ENCODE data around the gene PLXNA2. TPM values are rescaled to one million over a fixed set of nuclear protein-coding genes. Genes with fewer than 3 reads are reported as not detected.

PLXNA2 gene
- total and polyA plus RNA-seq, 2 donors (not counting 1 experiment from before 2014, with no cell fraction given): 0.31 to 1.2 TPM

DNA sequence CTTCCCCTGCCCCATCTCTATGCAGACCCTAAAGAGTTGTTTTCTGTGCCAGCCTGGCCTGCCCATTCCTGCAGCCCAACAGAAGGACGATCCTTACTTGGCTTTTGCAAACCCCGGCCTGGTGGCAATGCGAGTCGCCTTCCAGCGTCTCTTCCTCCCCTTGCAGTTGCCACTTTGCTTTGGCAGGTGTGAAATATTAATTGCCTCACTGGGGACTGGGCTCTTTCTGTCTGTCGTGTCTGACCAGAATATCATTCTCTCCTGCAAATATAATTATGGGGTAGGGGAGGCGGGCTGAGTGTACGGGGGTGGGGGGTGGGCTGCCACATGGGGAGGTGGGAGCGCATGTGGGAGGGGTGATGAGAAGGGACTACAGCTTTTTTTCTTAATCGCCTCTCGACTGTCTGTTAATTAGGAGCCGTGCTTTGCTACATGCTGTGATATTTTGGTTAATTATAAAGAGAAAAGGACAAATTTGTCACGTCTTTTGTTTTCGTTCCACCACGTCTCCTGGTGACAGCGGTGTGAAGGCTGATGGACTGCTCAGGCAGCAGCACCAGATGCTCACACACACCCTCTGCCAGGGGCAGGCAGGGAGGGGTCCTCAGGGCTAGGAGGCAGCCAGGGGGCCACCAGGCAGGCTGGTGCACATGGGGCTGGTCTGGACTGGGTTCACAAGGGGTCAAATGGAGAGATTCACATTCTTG lies 253.2 kb downstream of the PLXNA2 start:
- Histone ChIP-seq H3K27ac (ENCODE audit: low read length in 2 of 2) (no peak overlapping the region), H2AFZ (ENCODE audit: insufficient read depth, low read depth, low read length, poor library complexity, severe bottlenecking) (no peak overlapping the region), H3K4me3 (ENCODE audit: control extremely low read depth in 1 of 5, extremely low read depth in 1 of 5, insufficient read depth in 1 of 5, low read depth in 2 of 5, low read length in 4 of 5) (no peak overlapping the region), H3K9ac (ENCODE audit: low read length) (no peak overlapping the region), H3K79me2 (ENCODE audit: control insufficient read depth, insufficient read depth, low read length) (no peaks in the 10 kb centered on the region), H4K20me1 (ENCODE audit: control insufficient read depth, insufficient read depth, low read length, poor library complexity, severe bottlenecking) (no peaks in the 10 kb centered on the region), H3K36me3 (replicated peaks in 1 of 2; ENCODE audit: control extremely low read depth in 1 of 2, control insufficient read depth in 1 of 2, extremely low read depth in 1 of 2, insufficient read depth in 2 of 2, low read length in 1 of 2) (no peaks in the 10 kb centered on the region), H3K9me3 (ENCODE audit: control extremely low read depth in 1 of 3, control insufficient read depth in 2 of 3, insufficient read depth in 1 of 3, low read length in 2 of 3) (no peaks in the 10 kb centered on the region), H3K27me3 (replicated peaks in 1 of 4; ENCODE audit: control extremely low read depth in 1 of 4, control insufficient read depth in 3 of 4, insufficient read depth in 4 of 4, low read length in 3 of 4) (no peaks in the 10 kb centered on the region), H3K4me1 (ENCODE audit: control insufficient read depth in 2 of 2, insufficient read depth in 2 of 2, low read length in 2 of 2) (no peaks in the 10 kb centered on the region), H3K4me2 (replicated peaks; ENCODE audit: low read depth, low read length, poor library complexity, severe bottlenecking) (no peak overlapping the region)
- 88% methylated on average over 12 of the region's 16 CpGs for WGBS (ENCODE audit: insufficient coverage)
- TF ChIP-seq CTCF (IDR thresholded peaks at IDR 0.05): no peak
- TF ChIP-seq EZH2 (IDR thresholded peaks at IDR 0.05; ENCODE audit: borderline replicate concordance, insufficient read depth, low read depth, low read length, poor library complexity, severe bottlenecking): no peak
- Mint-ChIP-seq H3K27me3 (peaks cover 25% of the 10 kb centered on the region), H3K4me1 (no peaks in the 10 kb centered on the region), H3K4me3 (no peak overlapping the region), H3K27ac (no peak overlapping the region), H3K9me3 (ENCODE audit: insufficient read depth) (no peaks in the 10 kb centered on the region)
- DNase-seq: no peak
- CTCF ChIA-PET: no interaction called here
- ATAC-seq (ENCODE audit: low read depth): no peak
- intact Hi-C loops (cut with micrococcal nuclease): no loop called here
- POLR2A ChIA-PET: no interaction called here

DNA sequence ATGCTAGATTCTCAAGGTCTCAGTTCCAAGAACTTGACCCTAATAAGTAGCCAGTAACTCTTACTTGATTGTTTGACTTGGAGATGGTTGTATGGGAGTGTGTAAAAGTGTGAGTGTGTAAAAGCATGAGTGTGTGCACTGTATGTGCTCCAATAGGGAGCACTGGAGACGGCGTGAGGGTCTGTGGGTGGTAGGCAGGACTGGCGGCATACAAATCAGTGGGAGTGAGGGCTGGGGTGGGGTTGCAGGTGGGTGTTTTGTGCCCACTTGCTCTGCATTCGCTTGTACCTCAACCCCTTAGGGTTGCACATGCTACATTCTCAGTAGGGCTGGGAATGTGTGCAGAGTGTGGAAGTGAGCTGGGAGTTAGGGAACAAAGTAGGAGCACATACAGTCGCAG lies 253.7 kb downstream of the PLXNA2 start:
- H3K27ac ChIP-seq (ENCODE audit: low read length in 2 of 2): no peak overlapping the region
- H3K79me2 ChIP-seq (ENCODE audit: control insufficient read depth, insufficient read depth, low read length): no peaks in the 10 kb centered on the region
- TF ChIP-seq EZH2 (IDR thresholded peaks at IDR 0.05; ENCODE audit: borderline replicate concordance, insufficient read depth, low read depth, low read length, poor library complexity, severe bottlenecking) (no peak), CTCF (IDR thresholded peaks at IDR 0.05) (no peak)
- no peaks in the 10 kb centered on the region for H3K4me1 Mint-ChIP-seq
- H2AFZ ChIP-seq (ENCODE audit: insufficient read depth, low read depth, low read length, poor library complexity, severe bottlenecking): no peak overlapping the region
- H3K4me2 ChIP-seq (replicated peaks; ENCODE audit: low read depth, low read length, poor library complexity, severe bottlenecking): no peak overlapping the region
- ChIA-PET CTCF (interaction anchor here (1.1 kb wide), 1 partner anchor 9 kb away, joined by 3 read pairs; no protein-coding TSS in a partner anchor), POLR2A (no interaction called here)
- H3K27me3 Mint-ChIP-seq: peaks cover 25% of the 10 kb centered on the region
- no peak overlapping the region for H3K4me3 Mint-ChIP-seq
- ATAC-seq (ENCODE audit: low read depth): no peak
- WGBS (ENCODE audit: insufficient coverage): 91% methylated on average over 4 of the region's 5 CpGs
- no peak overlapping the region for H3K27ac Mint-ChIP-seq
- no peaks in the 10 kb centered on the region for H3K9me3 ChIP-seq (ENCODE audit: control extremely low read depth in 1 of 3, control insufficient read depth in 2 of 3, insufficient read depth in 1 of 3, low read length in 2 of 3)
- H3K9ac ChIP-seq (ENCODE audit: low read length): no peak overlapping the region
- H3K36me3 ChIP-seq (replicated peaks in 1 of 2; ENCODE audit: control extremely low read depth in 1 of 2, control insufficient read depth in 1 of 2, extremely low read depth in 1 of 2, insufficient read depth in 2 of 2, low read length in 1 of 2): no peaks in the 10 kb centered on the region
- no peaks in the 10 kb centered on the region for H3K4me1 ChIP-seq (ENCODE audit: control insufficient read depth in 2 of 2, insufficient read depth in 2 of 2, low read length in 2 of 2)
- intact Hi-C loops (cut with micrococcal nuclease): no loop called here
- no peaks in the 10 kb centered on the region for H3K9me3 Mint-ChIP-seq (ENCODE audit: insufficient read depth)
- DNase-seq: no peak
- no peak overlapping the region for H3K4me3 ChIP-seq (ENCODE audit: control extremely low read depth in 1 of 5, extremely low read depth in 1 of 5, insufficient read depth in 1 of 5, low read depth in 2 of 5, low read length in 4 of 5)
- H4K20me1 ChIP-seq (ENCODE audit: control insufficient read depth, insufficient read depth, low read length, poor library complexity, severe bottlenecking): no peaks in the 10 kb centered on the region
- no peaks in the 10 kb centered on the region for H3K27me3 ChIP-seq (replicated peaks in 1 of 4; ENCODE audit: control extremely low read depth in 1 of 4, control insufficient read depth in 3 of 4, insufficient read depth in 4 of 4, low read length in 3 of 4)
